ENCODE data around the gene ITGBL1.

The ITGBL1 gene

GRCh38 chr13:101452519-101453485 lies at the start of gene ITGBL1:
ITGBL1 (plus strand) TSS chr13:101452675; CDS start chr13:101452834, 159 bp downstream.
- DNase-seq (ENCODE audit: low read depth in 2 of 2), result no peak

DNA sequence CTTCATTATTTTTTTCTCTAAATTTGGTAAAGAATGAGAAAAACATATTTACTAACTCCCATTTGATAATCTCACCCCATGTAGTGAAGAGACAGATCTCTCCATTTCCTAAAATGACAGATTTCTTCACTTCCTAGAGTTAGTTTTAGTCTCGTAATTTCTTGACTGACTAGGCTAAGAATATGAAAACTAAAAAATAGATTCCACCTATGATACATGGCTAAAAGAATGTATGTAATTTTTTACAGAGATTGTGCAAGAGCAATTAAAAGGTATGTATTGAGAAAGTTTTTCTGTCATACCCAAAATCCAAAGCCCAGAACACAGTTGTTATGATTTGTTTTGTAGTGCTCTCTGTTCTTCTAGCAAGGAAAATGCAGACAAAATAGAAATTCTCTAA lies 45.7 kb upstream of the ITGBL1 start:
- no peak for DNase-seq (ENCODE audit: low read depth in 2 of 2)

- no peak for DNase-seq (ENCODE audit: low read depth in 2 of 2)
Measured at GRCh38 chr13:101408154-101408553, 44.3 kb upstream of the ITGBL1 start.

- DNase-seq (ENCODE audit: low read depth in 2 of 2), result no peak
Measured at GRCh38 chr13:101408992-101409656, 43.4 kb upstream of the ITGBL1 start.

DNA sequence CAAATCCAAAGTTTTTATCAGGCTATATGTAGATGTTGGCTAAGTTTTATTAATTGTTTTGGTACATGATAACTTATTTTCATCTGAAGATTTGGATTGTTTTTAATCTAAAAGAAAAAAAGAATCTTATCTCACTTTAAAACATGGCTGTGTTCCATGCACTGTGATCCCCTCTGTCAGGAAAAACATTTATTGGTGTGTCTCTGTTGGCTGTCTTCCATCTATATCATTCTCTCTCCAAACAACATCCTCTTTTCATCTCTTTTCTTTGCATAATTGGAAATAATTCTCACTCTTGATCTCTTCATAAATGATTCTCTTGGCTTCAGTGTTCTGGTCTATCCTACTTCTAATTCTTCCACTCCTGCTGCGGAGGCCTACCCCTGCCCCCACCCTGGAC lies 40.4 kb upstream of the ITGBL1 start:
- DNase-seq (ENCODE audit: low read depth in 2 of 2), result no peak

DNA sequence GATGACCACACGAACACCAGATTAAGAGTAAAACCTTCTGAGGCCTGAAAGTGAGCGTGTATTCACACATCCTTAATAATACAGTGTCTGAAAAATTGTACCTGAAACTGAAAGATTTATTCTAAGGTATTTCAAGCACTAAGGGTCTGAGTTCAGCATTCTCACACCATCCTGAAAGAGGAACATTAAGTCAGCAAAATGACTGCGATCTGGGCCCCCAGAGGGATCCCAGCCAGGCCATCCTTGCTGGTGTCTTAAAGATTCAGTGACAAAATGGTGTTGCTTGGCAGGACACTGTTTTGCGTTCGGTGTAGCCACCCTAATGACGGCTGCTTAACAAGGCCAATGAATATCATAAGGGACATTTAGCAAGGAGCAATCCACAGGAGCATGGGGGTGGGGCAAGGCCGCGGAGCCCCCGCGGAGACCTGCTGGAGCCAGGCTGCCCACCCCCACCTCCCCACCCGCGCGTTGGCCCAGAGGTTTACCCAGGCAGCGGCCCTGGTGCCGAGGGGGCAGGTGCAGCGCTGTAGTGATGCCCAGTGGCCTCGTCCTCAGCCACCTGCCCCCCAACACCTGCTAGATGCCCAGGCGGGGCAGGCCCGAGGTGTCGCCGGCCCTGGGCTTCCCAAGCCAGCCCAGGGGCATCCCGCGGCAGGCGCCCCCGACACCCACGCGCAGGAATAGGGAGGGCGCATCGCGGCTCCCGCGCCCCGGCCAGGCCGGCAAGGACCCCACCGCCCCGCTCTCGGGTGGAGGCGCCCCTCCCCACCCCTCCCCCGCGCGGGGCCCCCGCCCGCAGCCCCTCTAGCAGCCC lies 36.9 kb upstream of the ITGBL1 start:
- no peak for DNase-seq (ENCODE audit: low read depth in 2 of 2)

GRCh38 chr13:101416181-101417042 lies 36.1 kb upstream of the ITGBL1 start, which contains the start of gene NALCN:
NALCN (minus strand) TSS chr13:101416508; CDS start chr13:101399126, 17,382 bp downstream.
- no peak for DNase-seq (ENCODE audit: low read depth in 2 of 2)

DNA sequence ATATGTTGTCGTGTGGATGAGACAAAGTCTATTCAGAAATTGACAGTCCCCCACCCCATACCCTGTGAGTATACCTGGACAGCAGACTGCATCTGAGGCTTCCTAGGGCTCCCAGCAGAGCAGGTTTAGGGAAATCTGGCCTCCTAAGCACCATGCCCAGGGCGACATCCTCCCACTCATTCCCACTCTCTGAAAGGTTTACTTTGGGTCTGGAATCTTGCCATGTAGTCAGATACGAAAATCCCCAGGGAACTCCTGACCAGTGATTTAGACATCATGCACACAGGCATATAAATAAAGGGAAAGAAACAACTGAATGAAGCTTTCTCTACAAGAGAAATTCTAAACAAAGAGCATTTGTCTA lies 35.5 kb upstream of the ITGBL1 start:
- no peak for DNase-seq (ENCODE audit: low read depth in 2 of 2)

DNA sequence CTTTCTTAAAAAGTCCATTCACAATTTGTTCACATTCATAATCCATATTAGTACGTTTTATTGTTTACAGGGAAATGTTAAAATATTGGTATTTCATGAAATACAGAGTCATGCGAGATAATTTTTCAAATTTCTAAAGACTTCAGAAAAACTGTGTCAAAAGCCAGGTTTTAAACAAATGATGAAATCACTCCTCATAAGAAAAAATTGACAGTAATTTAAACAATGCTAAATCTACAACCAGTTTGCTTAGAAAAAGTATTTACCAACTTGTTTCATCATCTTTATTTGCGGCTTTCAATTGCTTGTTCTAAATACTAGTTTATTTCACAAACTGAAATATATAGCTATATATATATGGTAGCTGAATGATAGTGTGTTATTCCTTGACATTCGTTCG lies 35.0 kb upstream of the ITGBL1 start:
- DNase-seq (ENCODE audit: low read depth in 2 of 2), result no peak

DNA sequence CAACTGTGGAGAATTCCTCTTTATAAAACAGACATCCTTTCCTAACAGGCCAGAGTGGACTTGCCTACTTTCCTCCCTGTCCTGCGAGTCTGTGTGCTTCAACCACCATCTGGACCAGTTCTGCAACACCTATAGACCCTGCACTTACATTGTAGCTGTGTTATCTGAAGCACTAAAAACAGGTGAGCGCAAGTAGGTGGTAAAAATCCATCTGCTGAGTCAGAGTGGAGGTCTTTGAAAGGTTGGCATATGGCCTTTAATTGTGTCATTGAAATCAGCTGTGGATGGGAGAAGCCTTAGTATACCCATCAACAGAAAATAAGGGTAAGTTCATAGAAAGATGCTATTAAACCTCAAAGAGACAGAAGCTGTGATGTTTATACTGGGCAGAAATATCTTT lies 28.6 kb upstream of the ITGBL1 start:
- no peak for DNase-seq (ENCODE audit: low read depth in 2 of 2)

DNA sequence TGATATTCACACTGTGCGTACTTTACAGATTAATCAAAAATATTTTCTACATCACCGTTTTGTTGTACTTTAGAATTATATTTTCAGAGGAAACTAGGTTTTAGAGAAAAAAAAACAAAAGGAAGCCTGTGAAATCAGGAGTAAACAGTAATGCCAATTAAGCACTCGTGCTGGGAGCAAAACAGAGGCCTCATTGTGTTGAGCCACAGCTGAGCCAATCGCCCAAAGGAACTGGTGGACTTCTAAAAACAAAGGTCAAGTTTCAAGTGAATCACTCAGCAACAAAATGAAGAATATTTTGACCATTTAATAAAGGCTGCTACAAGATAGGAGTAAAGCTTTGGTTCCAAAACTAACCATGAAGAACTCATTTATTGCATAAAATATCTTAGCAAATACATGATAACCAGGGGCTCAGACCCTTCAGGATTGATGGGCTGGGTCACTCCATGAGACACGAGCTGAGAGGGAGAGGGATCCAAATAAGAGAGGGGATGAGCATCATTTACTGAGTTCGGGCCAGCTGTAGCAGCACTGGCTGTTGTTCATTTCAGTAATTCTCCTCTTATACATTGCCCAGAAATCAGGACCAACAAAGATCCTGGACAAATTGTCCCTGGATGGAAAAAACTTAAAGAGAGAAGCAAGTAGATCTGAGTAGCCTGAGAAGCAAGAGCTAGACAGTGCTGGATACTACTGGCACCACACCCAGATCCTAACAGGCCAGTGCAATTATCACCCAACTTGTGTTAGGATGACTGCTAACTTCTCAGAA lies 27.9 kb upstream of the ITGBL1 start:
- DNase-seq (ENCODE audit: low read depth in 2 of 2), result no peak

- DNase-seq (ENCODE audit: low read depth in 2 of 2), result no peak
Measured at GRCh38 chr13:101425156-101425471, 27.4 kb upstream of the ITGBL1 start.

DNA sequence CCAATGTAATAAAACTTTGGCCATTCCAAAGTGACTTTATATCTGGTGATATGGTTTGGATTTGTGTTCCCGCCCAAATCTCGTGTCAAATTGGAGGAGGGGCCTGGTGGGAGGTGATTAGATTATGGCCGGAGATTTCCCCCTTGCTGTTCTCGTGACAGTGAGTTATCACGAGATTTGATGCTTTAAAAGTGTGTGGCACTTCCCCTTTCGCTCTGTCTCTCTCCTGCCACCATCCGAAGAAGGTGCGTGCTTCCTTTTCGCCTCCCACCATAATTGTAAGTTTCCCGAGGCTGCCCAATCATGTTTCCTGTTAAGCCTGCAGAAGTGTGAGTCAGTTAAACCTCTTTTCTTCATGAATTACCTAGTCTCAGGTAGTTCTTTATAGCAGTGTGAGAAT lies 26.9 kb upstream of the ITGBL1 start:
- DNase-seq (ENCODE audit: low read depth in 2 of 2), result no peak

- no peak for DNase-seq (ENCODE audit: low read depth in 2 of 2)
Measured at GRCh38 chr13:101429733-101430132, 22.7 kb upstream of the ITGBL1 start.

DNA sequence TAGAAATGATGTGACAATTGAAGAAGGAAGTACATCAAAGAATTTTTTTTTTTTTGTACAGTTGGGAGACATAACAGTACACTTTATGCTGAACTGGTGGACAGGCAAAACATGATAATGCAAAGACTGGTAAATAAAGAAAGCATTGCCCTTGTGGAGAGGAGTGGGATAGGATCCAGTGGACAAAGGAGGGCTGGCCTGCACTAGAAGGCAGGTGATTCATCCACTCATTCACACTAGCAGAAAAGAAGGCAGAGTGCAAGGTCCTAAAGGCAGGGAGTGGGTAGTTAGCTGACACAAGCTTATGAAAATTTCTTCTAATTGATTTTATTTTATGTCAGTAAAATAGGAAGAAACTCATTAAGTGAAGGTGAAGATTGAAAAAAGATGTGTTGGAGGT lies 18.6 kb upstream of the ITGBL1 start:
- DNase-seq (ENCODE audit: low read depth in 2 of 2), result no peak

DNA sequence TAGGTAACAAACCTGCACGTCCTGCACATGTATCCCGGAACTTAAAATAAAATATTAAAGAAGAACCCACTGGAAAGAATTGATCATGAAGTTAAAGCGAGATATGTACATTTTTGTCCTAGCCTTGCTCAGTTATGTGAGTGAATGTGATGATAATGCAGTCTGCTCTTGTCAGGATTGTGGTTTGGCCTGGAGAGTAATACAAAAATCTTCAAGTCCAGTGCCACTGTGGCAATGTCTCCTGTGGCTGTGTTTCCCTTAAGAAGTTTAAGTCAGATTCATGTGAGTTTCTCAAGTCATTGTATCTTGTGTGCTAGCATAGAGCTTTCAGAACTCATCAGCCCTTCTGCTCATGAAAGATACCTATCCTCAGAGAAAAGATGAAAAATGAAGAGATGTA lies 18.0 kb upstream of the ITGBL1 start:
- DNase-seq (ENCODE audit: low read depth in 2 of 2), result no peak

DNA sequence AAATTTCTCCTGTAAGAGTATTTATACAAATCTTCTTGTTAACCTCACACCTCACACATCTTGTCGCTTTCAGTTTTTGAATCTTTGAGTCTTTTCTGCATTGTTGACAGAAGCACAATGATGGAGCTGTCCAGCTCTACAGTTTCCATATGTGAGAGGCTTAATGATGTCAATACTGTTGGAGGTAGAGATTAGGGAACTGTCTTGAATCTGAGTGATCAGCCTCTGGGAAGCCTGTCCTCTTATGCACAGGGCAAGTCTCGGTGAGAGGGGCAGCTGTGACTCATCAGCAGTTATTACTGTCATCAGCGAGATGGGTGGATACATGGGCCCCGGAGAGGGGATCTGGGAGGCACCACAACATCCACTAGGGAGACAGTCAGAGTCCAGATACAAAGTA lies 4.6 kb upstream of the ITGBL1 start:
- no peak for DNase-seq (ENCODE audit: low read depth in 2 of 2)

- no peak for DNase-seq (ENCODE audit: low read depth in 2 of 2)
Measured at GRCh38 chr13:101449790-101450748, 2.4 kb upstream of the ITGBL1 start.

DNA sequence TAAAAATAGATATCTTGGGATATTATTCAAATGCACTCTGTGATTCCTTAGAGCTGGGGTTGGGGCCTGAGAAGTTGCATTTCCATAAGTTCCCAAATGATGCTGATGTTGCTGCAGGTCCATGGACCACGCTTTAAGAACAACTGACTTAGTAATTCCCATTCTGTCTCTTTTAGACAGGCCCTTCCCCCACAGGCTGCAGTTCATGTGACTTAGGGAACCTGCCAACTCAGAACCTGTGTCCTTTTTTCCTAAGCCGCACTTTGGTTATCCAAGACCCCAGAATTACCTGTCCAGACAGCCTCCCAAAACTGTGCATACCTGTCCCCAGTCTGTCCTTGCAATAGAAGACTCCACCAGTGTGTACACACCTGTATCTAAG lies 1.7 kb upstream of the ITGBL1 start:
- DNase-seq (ENCODE audit: low read depth in 2 of 2), result no peak

Data from stimulated activated CD4-positive, alpha-beta T cell treated with anti-CD3 and anti-CD28 coated beads, Interleukin-1b, Interleukin-23, amount 100 ng/mL, for 4 hours (primary cell).